HG02943 (cell line): ENCODE data around the gene JMJD4.

Experiments
- ATAC-seq: cut with Tn5 transposase; IDR thresholded peaks from one replicate; pipeline ENCODE4 v1.9.1; 2021; ENCODE audit warnings: mild to moderate bottlenecking, low read depth, moderate library complexity; ENCODE audit not compliant: unreplicated experiment

Gene JMJD4

GRCh38 chr1:227734856-227735538 lies at the start of gene JMJD4, which contains the start of gene SNAP47:
JMJD4 (minus strand) TSS chr1:227735302; CDS start chr1:227735273, 29 bp downstream.
SNAP47 (plus strand) TSS chr1:227735435; CDS start chr1:227747737, 12,302 bp downstream.
- ATAC-seq = peak; percentile 93

- no peak for ATAC-seq
These were observed 47.1 kb upstream of the JMJD4 start for GRCh38 chr1:227782226-227782625.

- ATAC-seq = no peak
These were observed 46.3 kb upstream of the JMJD4 start for GRCh38 chr1:227781314-227781930.

GRCh38 chr1:227780101-227781044 lies 45.3 kb upstream of the JMJD4 start:
- ATAC-seq = no peak

GRCh38 chr1:227779685-227780084 lies 44.6 kb upstream of the JMJD4 start:
- ATAC-seq = no peak

GRCh38 chr1:227779021-227779441 lies 43.9 kb upstream of the JMJD4 start:
- no peak for ATAC-seq

GRCh38 chr1:227778401-227778947 lies 43.4 kb upstream of the JMJD4 start:
- no peak for ATAC-seq

GRCh38 chr1:227777646-227778045 lies 42.5 kb upstream of the JMJD4 start:
- ATAC-seq = no peak

GRCh38 chr1:227777156-227777555 lies 42.1 kb upstream of the JMJD4 start:
- ATAC-seq = no peak

- no peak for ATAC-seq
These were observed 41.2 kb upstream of the JMJD4 start for GRCh38 chr1:227776331-227776771.

- no peak for ATAC-seq
These were observed 40.7 kb upstream of the JMJD4 start for GRCh38 chr1:227775841-227776240.

GRCh38 chr1:227774821-227775661 lies 39.9 kb upstream of the JMJD4 start:
- ATAC-seq = no peak

- no peak for ATAC-seq
These were observed 39.1 kb upstream of the JMJD4 start for GRCh38 chr1:227774051-227774731.

- no peak for ATAC-seq
These were observed 38.5 kb upstream of the JMJD4 start for GRCh38 chr1:227773558-227773957.

GRCh38 chr1:227771771-227772170 lies 36.7 kb upstream of the JMJD4 start:
- ATAC-seq = no peak

- no peak for ATAC-seq
These were observed 36.2 kb upstream of the JMJD4 start for GRCh38 chr1:227771326-227771725.

- no peak for ATAC-seq
These were observed 35.7 kb upstream of the JMJD4 start for GRCh38 chr1:227770812-227771211.

- ATAC-seq = no peak
These were observed 34.9 kb upstream of the JMJD4 start for GRCh38 chr1:227769936-227770494.
